GM20000 (cell line): Measurements from ENCODE around the gene PTN.
"Not testable (repeated sequence)": the region's sequence is repeated elsewhere in the genome, so short reads cannot be mapped to it uniquely, and the experiment has no call there.

ENCODE experiments used
- DNase-seq: peaks from one replicate; pipeline ENCODE4 v3.0.0; 2012; ENCODE audit warnings: low spot score
- TF ChIP-seq, protein P1 (sequence below): IDR thresholded peaks from 2 replicates; pipeline ENCODE4 v1.5.1; 2012; ENCODE audit warnings: mild to moderate bottlenecking, control low read depth; ENCODE audit errors: extremely low read depth, missing control alignments

PTN gene

DNA sequence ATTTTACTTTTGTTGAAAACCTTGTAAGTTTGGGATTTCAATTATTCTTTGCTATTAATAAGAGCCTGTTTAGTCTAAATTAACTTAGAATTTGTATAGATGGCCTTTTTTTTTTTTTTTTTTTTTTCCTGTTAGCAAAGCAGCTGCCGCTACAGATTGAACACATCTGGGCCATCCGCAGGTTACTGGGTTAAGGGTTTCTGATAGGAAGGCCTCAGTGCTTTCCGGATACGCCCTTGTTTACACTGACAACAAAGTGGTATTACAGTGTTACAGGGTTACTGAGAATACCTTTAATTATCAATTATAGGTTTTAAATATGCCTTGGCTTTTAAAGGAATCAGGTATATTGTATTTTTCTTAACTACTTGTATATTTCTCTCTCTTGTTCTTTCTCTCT lies 76.8 kb downstream of the PTN start:
- no peak for DNase-seq
- TF ChIP-seq, protein P1, sequence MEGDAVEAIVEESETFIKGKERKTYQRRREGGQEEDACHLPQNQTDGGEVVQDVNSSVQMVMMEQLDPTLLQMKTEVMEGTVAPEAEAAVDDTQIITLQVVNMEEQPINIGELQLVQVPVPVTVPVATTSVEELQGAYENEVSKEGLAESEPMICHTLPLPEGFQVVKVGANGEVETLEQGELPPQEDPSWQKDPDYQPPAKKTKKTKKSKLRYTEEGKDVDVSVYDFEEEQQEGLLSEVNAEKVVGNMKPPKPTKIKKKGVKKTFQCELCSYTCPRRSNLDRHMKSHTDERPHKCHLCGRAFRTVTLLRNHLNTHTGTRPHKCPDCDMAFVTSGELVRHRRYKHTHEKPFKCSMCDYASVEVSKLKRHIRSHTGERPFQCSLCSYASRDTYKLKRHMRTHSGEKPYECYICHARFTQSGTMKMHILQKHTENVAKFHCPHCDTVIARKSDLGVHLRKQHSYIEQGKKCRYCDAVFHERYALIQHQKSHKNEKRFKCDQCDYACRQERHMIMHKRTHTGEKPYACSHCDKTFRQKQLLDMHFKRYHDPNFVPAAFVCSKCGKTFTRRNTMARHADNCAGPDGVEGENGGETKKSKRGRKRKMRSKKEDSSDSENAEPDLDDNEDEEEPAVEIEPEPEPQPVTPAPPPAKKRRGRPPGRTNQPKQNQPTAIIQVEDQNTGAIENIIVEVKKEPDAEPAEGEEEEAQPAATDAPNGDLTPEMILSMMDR = no peak

DNA sequence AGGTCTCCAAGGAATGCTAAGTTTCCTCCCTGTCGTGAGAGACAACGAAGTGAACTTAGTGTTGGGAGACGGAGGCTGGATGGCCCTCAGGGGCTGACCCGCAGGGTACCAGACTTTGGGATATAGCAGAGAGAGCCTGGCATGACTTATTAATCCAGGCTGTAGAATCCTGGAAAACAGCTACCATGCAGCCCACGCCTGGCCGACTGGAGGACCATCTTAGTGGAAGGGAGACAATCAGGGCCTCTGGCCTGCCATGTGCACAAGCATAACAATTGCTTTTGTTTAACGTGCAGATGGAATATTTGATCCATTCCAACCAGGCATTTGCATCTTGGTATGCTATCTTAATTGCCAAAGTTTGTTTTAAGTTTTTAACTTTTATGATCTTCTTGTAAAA lies 78.1 kb downstream of the PTN start:
- DNase-seq = not testable (repeated sequence)

DNA sequence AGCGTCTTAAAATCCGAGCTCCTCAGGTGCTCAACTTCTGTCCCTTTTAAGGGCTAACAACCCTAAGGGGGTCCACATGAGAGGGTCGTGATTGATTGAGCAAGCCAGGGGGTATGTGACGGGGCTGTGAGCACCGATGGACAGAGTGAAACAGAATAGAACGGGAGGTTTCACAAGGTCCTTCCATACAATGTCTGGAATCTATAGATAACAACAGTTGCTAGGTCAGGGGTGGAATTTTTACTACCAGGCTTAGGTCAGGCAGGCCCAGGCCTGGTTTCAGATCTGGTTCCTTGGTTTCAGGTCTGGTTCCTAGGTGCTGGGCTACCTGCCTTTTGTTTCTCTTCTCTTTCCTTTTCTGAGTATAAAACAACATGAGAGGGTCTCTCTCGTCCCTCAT lies 80.9 kb downstream of the PTN start:
- DNase-seq = no peak
- TF ChIP-seq, protein P1 = no peak

DNA sequence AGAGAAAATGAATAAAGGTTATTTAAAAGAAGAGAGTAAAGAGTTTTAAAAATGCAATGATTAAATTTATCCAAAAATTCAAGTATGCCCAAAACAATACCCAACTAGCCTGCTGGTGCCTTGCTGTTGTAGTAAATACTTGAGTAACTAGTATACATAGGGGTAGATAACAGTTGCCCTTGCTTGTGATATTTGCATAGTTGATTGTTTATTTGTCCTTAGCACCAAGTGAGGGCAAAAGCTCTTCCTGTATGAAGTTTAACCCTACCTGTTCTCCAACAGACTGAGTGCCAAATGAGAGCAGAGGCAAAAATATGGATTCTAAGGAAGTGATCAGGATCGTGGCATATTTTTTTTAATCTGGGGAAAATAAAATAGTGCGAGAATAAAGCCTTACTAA lies 85.0 kb downstream of the PTN start:
- TF ChIP-seq, protein P1 = no peak
- DNase-seq = no peak

DNA sequence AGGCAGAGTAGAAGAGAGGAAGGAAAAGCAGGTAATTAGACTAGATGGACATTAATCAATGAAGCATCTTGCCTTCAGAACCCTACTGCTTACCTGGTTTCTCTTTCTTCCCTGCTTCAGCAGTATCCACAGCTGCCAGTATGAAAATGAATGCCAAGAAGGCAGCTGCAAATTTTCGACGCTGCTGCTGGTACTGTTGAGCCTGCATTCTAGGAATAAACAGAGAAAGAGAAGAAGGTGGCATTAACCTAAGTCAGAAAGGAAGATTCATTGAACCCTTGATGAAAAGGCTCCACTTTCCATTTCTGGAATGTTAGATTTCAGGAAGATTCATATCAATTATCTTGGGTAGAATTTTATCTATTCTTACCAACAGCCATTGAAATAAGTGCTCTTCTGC lies 88.8 kb downstream of the PTN start:
- no peak for DNase-seq
- TF ChIP-seq, protein P1 = no peak

DNA sequence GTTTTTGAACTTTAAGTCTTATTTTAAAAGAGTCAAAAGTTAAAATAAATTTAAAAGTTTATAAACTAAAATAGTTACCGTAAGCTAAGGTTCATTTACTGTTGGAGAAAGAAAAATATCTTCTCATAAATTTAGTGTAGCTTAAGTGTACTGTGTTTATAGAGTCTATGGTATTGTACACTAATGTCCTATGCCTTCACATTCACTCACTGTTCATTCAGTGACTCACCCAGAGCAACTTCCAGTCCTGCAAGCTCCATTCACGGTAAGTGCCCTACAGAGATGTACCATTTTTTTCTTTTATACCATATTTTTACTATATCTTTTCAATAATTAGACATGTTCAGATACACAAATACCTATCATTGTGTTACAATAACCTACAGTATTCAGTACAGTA lies 97.6 kb downstream of the PTN start:
- TF ChIP-seq, protein P1 = no peak

DNA sequence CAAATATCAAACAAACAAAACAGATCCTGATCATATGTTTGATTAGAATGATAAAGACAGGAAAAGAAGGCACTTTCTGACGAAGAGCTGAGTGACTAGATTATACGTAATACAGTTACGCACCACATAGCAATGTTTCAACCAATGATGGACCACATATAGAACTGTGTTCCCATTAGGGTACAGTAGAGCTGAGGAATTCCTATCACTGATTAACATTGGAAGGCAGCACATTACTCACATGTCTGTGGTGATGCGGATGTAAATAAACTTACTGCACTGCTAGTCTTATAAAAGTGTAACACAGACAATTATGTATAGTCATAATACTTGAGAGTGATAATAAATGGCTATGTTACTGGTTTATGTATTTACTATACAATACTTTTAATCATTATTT lies 98.3 kb downstream of the PTN start:
- DNase-seq = no peak
- TF ChIP-seq, protein P1 = no peak

More for the DNA sequence above, 97.6 kb downstream of the PTN start:
- DNase-seq = no peak

DNA sequence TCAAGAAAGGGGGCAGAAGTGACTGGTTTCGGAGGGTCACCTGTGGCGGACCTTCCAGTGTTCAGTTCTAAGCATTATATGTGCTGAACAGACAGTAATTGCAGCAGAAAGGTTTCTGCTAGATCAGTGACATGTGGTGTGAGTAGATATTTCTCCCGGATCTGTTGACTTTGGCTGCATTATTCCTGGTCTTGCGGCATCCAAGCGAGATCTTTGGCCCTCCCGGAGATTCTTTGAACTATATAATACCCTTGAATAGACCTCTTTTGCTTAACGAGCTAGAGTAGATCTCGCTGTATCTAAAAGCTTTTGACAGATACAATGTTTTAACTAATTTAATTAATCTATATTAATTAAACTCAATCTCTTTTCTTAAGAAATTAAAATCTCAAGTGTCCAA lies 99.8 kb downstream of the PTN start:
- TF ChIP-seq, protein P1 = no peak
- no peak for DNase-seq
